Erythroblast (primary cell): Measurements from ENCODE around the gene CDK5RAP1.

Source experiments
- GATA1 ChIP-seq: IDR thresholded peaks from 2 replicates; pipeline ENCODE4 v1.6.1; 2011; ENCODE audit warnings: low read depth, mild to moderate bottlenecking, control low read depth, low read length, moderate library complexity
- POLR2A ChIP-seq: IDR thresholded peaks from 2 replicates; pipeline ENCODE4 v1.6.1; 2011; ENCODE audit warnings: mild to moderate bottlenecking, low read length

DNA sequence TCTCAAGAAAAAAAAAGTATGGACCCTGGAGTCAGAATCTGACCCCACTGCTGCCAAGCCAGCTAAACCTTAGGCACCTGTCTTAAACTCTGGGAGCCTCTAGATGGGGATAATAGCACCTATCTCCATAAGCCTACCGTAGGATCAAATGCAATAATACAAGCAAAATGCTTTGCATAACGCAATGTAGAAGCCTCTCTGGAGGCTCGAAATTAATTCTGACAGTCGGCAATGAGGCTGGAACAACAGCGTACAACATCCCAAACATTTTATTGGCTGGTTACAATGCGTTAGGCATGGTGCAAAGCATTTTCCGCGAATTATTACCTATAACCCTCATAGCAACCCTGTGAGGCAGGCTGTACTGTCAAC lies 521 bp downstream of the CDK5RAP1 start:
- no peak for TF ChIP-seq POLR2A
- TF ChIP-seq GATA1: no peak
